Stimulated activated CD4-positive, alpha-beta T cell treated with anti-CD3 and anti-CD28 coated beads, Interleukin-2, amount 100 ng/mL, for 48 hours (primary cell): ENCODE data around the gene EFCAB8.

Source experiments
- DNase-seq, 2 donors: peaks; one replicate each; pipeline ENCODE4 v3.0.0-alpha.2; 2020

The EFCAB8 gene

DNA sequence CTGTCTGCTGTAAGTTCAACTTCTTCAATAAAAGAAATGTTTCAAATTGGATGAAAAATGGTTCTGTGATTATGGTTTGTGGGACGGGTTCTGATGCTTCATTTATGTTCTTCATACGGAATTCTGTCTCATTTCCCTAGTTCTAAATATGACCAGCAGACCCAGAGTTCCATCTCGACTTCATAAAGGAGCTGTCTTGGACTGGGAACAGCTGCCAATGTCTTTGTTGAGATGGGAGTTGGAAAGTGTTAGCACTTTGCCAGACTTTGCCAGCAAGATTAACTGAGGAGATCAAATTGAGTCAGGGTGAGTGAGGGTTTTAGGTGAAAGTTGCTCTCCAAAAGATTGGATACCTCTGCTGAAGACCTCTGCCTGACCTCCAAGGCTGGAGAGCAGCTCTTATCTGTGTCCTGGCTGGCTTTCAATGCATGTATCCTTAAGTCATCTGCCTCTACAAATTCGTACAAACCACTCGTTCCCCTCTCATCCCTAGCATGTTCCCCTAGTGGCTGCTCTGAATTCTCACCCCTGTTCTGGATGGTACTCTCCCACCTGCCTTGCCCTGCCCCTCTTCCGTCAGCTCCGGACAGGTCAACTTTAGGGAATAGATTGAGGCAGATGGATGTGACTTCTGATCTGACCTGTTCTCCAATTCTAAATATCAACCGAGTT is at the start of gene EFCAB8:
Gene EFCAB8, plus strand, starts transcription at position 223 of the 672 bp plus-strand sequence. CDS start 4,870 bp downstream, outside the sequence.
- no peak for DNase-seq

DNA sequence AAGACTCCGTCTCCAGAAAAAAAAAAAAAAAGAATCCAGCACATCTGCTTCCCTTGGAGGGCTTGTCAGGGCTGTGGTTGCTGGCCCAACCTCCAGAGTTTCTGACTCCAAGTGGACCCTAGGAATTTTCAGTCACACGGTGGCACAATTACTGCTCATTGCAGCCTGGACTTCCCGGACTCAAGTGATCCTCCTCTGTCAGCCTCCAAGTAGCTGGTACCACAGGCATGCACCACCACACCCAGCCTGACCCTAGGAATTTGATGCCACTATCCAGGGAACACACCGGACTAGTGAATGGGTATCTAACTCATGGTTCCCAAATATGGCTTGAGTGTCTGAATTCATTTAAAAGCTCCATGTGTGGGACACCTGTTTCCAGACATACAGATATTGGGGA is 48.8 kb upstream of the EFCAB8 start:
- no peak for DNase-seq

DNA sequence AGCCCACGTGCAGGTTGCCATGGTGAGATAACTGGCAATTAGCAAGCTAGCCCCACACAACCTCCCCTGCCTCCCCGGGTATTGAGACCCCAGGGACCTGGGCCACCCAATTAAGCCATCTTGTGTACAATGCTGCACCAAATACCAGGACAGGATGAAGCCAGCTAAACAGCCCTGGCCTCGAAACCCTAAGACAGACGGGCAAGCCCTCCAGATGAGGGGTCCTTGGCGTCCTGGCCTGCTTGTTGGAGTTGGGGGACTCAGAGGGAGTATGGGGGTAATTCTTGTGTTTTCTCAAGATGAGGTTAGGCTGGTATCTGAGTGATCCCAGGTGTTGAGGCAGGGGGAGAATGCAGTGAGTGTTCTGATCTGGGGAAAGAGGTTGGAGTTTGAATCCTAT is 47.8 kb upstream of the EFCAB8 start:
- DNase-seq: no peak

DNA sequence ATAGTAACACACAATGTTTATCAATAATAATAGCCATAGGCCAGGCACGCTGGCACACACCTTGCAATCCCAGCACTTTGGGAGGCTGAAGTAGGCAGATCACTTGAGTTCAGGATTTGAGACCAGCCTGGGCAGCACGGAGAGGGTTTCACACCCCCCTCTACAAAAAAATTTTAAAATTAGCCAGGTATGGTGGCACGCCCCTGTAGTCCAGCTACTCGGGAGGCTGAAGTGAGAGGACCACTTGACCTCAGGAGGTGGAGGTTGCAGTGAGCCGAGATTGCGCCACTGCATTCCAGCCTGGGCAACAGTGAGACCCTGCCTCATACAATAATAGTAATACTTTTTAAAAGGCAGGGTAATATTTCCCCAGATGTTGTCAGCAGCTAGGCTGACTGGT is 46.8 kb upstream of the EFCAB8 start:
- DNase-seq: no peak

DNA sequence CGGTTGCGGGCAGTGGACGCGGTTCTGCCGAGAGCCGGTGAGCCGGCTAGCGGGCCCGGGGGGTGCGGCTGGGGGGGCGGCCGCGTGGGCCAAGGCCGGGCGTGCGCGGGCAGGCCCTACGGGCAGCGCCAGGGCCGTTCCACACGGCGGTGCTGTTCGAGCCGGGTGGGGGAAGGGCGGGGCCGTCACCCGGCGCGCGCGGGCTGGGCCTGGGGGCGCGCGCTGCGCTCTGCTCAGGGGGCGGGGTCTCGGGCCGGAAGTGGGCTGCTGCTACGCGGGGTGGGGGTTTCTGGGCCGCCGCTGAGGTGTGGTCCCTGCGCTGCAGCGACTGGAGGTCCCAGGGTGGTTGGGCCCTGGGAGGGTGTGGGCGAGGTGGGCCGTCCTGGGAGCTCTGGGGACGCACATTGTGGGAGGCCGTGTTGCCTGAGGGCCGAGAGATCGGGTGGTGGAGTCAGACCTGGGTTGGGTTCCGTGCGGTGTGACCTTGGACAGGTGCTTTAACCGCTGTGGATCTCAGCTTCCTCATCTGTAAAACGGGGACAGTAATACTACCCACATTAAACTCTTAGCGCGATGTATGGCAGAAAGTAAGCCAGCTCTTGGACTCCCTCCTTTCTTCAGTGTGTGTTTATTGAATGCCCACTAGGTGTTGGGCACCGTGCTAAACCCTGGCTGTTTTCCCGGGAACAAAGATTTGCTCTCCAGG is 38.6 kb upstream of the EFCAB8 start:
- peak; percentile 70 to 81 for DNase-seq

GRCh38 chr20:32820698-32821377 is 37.9 kb upstream of the EFCAB8 start:
- no peak for DNase-seq

GRCh38 chr20:32822225-32822624 is 36.5 kb upstream of the EFCAB8 start:
- no peak for DNase-seq

DNA sequence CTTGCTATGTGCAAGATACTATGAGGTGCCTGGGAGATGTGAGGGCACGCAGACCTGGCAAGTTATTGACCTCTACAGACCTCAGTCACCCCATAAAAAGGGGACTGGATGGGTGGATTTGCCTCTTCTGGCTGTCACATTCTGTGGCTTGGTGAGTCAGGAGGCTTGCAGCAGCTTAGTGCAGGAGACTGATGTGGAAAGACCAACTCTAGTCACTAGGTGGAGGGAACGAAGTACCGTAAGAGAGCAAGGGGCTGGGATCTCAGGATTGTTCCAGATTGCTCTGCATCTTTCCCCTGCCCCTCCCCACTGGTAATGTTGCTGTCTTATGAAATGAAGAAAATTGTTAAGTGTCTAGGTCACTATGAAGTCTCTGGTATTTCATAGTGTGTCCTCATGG is 35.6 kb upstream of the EFCAB8 start:
- DNase-seq: peak; percentile 10 to 14

DNA sequence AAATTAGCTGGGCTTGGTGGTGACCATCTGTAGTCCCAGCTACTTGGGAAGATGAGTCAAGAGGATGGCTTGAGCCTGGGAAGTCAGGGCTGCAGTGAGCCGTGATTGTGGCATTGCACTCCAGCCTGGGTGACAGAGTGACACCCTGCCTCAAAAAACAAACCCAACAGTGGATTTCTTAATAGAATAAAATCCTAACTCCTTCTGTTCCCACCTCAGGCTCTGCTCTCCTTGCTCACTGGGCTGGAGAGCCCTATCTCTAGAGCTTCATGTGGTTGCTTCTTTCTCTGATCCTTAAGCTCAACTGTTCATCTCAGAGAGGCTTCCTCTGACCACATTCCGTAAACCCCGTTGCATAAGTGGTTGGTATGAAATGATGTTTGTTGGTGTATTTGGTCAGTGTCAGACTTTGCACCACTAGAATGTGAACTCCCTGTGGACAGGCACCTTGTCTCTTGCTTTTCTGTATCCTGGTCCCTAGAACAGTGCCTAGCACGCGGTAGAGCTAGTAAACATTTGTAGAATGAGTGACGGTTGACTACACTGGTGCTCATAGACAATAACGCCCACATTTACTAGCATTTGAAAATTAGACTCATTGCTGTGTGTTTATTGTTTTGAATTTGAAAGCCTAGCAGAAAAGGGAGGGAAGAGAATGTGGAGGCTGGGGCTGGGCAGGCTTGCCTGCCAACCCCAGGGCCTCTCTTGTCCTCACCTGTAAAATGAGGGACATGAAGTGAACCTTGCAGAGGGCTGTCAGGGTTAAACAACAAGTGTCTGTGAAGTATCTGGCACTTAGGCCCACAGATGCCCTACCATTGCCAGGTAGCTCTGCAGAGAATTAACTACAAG is 34.8 kb upstream of the EFCAB8 start:
- no peak for DNase-seq

DNA sequence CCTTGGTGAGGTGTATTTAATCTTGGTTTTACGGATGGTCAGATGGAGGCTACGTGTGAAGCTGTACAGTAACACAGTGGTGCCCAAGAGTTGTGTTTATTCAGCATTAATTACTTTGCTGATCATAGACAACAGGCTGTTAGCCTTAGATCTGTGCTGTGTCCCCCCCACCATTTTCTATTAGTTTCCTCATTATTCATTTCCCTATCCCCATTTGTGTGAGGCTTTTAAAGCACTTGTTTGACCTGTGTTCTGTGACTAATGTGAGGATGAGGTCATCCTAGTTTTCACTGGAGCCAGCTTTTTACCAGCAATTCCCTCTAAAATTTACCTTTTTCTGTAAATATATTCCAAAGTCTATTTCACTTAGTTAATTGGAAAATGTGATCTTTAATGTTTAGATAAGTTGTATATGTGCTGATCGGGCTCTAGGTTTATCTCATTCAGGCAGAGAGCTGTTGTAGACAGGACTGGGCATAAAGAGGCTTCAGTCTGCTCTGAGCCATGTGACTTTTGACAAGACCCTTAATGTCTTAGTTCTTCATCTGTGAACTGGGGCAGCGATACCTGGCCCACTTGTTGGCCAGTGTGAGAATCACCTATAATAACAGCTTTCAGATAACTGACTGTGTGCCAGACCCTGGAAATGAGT is 30.6 kb upstream of the EFCAB8 start:
- DNase-seq: no peak

DNA sequence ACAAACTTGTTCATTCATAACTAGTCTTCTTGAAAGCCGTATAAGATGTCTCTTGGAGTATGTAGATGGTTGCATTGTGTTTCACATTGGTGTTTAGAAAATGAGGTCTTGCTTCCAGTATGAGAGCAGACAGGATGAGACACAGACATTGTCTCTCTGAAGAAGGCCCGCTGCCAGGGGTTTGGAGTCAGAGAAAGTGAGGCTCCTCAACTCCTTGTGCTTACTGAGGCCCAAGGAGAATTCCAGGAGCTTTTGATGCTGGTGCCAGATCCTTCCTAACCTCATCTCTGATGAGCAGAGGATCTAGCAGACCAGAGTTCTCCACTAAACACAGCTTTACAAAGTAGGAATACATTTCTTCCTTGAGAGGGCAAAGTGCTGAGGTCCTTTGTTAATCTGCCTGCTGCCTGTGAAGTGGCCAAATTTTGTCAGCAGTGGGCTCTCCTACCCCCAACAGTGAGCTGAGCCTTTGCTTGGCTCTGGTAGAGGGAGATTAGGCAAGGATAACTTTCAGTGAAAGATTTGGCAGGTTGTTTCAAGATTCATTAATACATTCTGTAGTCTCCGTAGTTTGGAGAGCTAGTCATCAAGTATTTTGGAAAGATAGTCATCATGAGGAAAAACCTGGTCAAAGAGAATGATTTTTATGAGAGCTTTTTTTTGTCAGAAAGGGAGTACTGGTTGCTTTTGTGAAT is 29.3 kb upstream of the EFCAB8 start:
- no peak for DNase-seq

- DNase-seq: no peak
Measured at GRCh38 chr20:32830437-32830836, 28.3 kb upstream of the EFCAB8 start.

- no peak for DNase-seq
Measured at GRCh38 chr20:32831982-32832381, 26.7 kb upstream of the EFCAB8 start.

GRCh38 chr20:32832664-32833063 is 26.1 kb upstream of the EFCAB8 start:
- DNase-seq: no peak

- DNase-seq: no peak
Measured at GRCh38 chr20:32834972-32835371, 23.8 kb upstream of the EFCAB8 start.

GRCh38 chr20:32837157-32837556 is 21.6 kb upstream of the EFCAB8 start:
- no peak for DNase-seq

DNA sequence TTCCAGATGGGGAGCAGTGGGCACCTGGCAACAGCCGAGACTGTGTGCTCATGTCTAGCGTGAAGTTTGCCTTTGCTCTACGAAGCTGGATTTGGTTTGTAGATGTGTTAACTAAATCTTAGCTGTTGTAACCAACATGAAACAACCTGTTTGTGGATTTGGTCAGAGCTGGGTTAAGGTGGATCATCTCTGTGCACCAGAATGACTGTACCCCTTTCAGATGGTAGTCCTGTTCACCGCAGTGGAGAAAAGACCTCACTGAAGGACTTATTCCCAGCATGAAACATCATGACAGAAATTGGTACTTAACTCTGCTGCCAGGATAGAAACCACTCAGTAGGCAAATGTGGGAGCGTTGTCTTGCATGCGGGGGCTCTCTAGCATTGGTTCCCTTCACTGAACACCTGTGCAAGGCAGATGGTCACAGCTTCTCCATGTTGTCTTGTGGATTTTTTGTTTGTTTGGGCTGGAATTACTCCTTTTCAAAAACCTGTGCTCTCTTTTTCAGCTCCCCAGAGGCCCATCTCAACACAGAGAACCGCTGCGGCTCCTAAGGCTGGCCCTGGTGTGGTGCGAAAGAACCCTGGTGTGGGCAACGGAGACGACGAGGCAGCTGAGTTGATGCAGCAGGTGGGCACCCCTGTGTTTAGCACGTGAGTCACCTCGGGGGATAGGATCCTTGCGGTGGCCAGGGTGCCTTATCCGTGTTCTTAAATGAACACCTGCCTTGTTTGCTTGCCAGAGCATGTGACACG is 19.3 kb upstream of the EFCAB8 start:
- DNase-seq: no peak

DNA sequence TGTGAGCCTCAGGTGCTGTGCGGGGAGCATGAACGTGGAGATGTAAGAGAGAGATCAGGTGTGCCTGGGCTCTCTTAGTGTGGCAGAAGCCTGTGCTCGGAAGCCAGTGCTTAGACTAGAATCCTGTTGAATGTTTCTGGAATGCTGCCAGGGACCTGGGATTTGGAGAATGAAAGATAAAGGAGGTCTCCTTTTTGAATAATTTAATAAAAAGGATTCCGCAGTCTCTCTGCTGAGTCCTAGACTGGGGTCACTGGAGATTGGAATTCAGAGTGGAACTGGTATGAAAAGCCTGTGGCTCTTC is 18.8 kb upstream of the EFCAB8 start:
- no peak for DNase-seq

- no peak for DNase-seq
Measured at GRCh38 chr20:32841174-32841573, 17.5 kb upstream of the EFCAB8 start.

DNA sequence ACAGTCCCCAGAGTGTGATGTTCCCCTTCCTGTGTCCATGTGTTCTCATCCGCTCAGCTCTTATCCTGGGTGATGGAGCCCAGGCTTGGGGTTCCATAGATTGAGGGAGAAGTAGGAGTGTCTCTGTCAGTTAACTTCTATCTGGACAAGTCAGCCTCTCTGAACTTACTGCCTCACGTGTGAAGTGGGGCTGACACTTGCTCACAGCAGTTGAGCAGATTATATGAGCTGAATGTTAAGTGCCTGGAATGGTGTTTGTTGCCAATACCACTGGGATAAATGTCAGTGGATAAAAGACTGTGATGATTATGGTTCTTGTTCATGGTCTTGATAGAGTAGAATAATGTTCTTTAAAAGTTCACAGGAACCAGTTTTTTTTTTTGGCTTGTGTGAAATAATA is 17.1 kb upstream of the EFCAB8 start:
- no peak for DNase-seq
